GM19043 (cell line): ENCODE measurements around the gene EML1.

ENCODE experiments used
- ATAC-seq: cut with Tn5 transposase; IDR thresholded peaks from one replicate; pipeline ENCODE4 v1.9.1; 2021; ENCODE audit warnings: low read depth; ENCODE audit not compliant: unreplicated experiment

EML1 gene

DNA sequence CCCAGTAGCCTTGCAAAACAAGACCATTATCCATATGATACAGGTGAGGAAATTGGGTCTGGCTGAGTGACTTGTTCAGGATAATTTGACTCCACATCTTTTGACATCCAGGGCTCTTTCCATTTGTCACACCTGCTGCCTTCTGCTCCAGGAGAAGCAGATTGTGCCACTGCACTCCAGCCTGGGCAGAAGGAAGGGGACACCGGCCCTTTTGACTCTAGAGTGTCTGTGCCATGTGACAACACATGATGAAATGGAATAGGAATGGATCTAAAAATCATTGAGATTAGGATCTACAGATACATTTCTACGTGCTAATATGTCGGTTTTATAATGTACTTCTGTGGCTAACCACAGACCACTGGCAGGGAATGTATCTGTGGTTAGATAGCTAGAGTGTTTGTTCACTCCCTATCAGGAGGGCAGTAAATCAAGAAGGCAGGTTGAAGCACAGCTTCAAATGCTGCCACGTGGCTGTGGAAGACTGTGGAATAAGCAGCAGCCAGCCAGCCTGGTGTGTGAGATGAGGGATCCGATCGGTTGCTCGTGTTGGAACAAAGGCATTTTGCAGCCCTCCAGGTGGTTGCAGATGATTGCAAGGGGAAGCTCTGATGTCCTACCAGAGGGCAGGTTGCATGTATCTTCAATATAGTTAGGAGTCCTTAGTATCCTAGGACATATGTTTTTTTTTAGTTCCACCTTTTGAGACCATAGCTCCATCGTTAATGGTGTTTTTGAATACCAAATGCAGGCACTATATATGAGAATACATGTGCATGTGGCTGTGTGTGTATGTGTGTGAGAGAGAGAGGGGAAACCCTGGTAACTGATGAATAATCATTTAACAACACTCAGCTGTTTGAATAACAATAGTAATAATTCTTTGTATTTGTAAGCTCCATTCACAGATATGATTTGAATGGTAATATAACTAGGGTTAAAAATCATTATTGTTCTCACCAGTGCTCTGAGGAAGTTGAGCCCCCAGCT, 28.6 kb downstream of the EML1 start:
- no peak for ATAC-seq

DNA sequence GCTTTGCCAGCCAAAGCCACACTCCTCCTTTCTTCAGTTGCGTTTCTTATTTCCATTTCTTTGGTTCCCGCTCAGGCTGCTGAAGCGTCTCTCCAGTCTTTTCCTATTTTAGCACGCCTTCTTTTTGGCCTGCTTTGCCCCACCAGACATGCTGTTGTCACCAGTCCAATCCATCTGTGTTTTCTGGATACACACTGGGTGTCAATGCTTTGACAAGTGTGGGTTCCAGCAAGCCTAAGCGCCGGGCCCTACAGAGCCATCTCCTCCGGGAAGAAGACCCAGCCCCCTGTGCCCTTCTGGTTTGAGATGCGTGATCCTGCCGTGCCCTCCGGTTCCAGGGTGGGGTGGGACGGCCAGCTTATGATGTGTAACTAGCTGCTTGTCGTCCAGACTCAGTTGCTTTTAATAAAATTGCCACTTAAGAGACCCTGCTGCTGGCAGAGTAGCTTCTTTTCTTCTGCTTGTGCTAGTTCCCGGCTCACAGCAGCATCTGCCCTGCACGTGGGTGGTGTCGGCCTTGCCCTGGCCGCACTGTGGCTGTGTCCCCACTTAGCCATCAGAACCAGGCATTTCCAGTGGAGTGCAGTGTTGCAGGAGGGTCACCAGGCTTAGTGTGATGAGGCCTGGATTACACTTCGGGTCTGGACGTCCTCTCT, 29.7 kb downstream of the EML1 start:
- ATAC-seq: no peak

- ATAC-seq: no peak
Measured at GRCh38 chr14:99824776-99825175, 31.6 kb downstream of the EML1 start.

DNA sequence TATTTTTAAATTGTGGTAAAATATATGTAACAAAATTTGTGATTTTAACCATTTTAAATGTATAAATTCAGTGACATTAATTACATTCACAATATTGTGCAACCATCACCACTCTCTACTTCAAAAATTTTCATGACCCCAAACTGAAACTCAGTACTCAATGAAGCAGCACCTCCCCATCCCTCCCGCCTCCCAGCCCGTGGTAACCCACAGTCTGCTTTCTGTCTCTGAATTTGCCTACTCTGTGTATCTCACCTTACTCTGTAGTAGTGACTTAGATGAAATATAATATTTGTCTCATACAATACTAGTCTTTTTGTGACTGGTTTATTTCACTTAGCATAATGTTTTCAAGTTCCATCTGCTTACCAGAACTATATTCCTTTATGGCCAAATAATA, 36.2 kb downstream of the EML1 start:
- ATAC-seq: no peak

DNA sequence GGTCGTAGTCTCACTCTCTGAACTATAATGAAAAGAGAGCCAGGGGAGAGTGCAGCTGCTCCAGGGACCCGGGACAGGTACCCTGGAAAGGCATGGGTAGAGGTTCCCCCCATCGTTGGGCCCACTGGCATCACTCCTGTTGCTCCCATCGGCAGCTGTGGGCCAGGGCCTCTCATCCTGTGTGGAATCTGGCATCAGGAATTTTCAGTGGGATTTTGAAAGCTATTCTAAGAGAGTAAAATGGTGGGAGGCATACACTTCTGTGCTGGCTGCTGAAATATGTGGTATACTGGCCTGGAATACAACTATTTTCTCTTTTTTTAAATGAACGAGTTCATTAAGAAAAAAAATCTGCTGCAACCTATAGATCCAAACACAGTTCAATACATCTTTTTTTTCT, 38.1 kb downstream of the EML1 start:
- ATAC-seq: no peak

GRCh38 chr14:99831903-99832685, 38.9 kb downstream of the EML1 start:
- ATAC-seq: no peak

DNA sequence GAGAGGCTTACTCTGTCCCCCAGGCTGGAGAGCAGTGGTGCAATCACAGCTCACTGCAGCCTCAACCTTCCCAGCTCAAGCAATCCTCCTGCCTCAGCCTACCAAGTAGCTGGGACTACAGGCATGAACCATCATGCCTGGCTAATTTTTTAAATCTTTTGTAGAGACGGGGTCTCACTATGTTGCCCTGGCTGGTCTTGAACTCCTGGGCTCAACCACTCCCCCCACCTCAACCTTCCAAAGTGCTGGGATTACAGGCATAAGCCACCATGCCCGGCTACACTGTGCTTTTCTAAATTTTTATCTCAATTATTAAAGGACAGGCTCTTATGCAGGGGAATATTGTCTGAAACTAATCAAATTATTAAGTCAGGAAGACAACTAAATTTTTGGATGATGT, 44.6 kb downstream of the EML1 start:
- no peak for ATAC-seq

DNA sequence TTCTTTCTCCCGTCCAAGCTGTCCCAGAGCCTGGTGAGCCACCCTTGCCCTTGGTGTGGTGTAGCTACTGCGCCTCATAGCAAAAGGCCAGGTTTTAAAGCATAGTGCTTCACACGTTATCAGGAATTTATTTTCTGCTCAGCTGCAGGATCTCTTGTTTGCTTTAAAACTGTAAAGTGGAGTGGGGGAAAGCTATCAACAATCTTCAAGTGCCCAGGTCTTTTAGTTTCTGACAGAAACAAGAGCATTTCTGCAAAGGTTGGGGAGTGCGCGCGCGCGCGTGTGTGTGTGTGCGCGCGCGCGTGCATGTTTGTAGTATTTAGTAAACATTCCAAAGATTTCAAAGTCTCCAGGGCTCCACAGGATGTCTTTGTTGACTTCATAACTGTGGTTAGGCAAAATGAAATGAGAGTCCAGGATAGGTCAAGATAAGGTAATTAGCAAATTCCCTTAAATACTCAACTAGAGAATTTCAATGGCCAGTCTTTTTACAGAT, 45.5 kb downstream of the EML1 start:
- ATAC-seq: no peak

GRCh38 chr14:99839696-99840095, 46.5 kb downstream of the EML1 start:
- ATAC-seq: no peak

DNA sequence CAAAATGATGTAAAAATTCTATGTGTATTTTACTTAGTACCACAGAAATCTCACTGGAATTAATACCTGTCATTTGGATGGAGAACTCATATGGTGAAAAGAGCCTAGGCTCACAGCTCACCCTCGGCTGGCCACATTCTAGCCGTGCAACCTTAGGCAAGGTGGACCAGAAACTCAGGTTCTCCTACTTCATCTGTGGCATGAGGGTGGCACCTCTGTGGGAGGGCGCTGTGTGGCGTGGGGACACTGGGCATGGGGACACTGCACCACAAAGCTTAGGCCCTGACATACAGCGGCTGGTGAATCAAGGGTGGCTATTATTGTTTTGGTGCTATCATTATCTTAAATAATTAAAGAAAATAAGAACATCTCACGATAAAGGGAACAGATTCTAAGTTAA, 47.1 kb downstream of the EML1 start:
- no peak for ATAC-seq

DNA sequence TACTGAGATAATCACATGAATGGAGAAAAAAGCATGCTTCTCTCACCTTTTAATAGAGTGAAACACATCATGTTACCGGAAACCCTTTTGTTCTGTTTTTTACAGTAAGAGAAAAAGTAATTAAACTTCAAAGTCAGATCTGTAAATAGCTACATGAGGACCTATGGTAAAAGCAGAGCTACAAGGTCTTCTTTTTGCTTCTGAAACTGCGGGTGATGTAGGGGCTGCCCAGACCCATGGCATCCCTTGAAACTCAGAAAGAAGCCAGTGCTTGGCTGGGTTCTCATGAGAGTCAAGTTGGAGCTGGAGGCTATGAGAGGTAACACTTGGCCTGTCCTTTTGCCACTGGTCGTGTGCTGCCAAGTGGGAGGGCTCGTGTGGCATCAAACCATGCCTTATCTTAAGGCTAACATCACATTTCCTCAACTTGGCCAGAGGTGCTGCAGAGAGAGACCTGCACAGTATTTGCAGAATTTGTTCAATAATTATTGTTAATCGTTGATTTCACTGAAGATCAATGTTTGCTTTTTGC, 47.6 kb downstream of the EML1 start:
- no peak for ATAC-seq

DNA sequence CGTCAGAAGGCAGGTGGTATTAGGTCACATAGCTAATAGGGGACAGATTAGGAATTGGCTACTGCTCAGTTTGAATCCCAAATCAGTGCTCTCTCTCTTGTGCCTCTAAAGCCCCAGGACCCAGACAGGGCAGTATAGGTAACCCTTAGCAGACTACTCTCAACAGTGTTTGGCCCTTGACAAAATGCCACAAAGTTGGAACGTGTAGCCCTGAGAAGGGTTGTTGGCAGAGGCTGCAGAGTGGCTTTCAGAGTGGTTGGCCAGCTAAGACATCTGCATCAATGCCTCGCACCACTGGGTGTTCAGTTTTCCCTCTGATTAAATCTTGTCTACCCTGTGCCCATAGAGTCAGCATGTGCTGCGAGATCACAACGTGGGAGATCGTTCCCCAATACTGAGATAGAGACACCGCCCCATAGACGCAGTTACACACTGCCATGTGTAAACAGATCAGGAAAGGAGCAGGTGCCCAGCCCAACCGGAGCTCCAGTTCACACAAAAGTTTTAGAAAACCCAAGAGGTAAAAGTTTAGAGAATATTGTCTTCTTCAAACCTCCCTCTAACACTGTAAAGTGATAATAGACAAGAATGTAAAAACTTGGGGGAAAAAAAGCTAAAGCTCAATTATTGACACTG, 48.3 kb downstream of the EML1 start:
- no peak for ATAC-seq

- ATAC-seq: no peak
Measured at GRCh38 chr14:99842141-99842540, 48.9 kb downstream of the EML1 start.

DNA sequence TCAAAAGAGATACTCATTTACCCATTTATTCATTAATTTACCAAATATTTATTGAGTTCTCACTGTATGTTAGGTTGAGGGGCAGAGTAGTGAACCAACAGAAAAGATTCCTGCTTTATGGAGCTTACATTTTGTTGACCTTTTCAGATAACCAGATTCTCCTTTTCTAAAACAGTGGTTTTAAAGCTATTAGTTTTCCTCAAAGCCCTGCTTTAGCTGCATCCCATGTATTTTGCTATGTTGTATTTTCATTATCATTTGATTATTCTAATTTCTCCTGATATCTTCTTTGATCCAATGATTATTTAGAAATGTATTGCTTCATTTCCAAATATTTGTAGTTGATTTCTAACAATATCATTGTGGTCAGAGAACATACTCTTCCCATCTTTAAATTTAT, 53.6 kb downstream of the EML1 start:
- ATAC-seq: no peak

- no peak for ATAC-seq
Measured at GRCh38 chr14:99850709-99851108, 57.5 kb downstream of the EML1 start.

DNA sequence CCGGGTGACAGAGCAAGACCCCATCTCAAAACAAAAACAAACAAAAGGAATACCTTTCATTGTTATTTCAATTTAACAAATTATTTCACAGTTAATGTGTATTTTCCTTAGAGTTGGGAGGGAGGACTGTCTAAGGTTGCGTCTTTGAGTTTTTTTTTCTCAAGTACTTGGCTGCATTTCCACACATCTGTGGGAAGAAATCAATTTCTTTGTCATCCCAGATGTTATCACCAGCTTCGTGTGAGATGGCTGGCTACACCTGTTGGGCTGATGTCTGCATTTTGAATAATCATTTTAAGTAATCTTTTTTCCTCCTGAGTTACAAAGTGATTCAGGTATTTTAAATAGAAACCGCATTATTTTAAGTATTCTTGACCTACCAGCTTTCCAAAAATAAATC, 59.4 kb downstream of the EML1 start:
- no peak for ATAC-seq

DNA sequence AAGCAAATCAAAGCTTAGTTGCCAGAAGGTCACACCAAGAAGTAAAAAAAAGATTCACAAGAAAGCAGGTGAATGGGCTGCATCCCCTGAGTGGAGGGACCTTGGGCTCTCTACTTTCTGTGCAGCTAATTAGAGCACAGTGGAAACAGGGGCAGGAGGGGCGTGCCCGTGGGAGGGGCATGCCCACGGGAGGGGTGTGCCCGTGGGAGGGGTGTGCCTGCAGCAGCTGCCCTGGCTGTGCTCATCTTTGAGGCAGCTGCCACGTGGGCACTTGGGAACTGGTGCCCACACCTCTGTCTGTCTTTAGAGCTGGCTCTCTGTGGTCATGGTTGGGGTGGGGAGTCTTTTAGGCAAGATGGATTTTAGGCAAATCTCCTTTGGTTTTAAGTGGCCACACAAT, 60.0 kb downstream of the EML1 start:
- no peak for ATAC-seq

GRCh38 chr14:99854831-99855230, 61.6 kb downstream of the EML1 start:
- ATAC-seq: no peak

DNA sequence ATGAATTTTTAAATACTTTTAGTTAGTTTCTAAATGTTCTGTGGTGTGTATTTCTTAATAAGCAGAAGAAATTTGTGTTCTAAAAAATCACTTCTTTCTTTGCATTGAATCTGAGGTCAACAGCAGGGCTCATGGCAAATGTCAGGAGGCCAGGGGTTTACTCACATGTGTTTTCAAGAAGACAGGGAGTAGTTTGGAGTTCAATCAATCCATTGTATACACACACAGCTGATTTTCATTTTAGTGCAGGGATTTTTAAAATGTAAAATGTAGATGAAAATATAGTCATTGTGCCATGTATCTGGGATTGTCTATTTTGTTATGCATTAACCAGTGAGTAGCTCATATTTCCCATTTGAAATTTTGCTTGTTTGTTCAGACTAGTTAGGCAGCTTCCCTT, 62.1 kb downstream of the EML1 start:
- ATAC-seq: no peak

DNA sequence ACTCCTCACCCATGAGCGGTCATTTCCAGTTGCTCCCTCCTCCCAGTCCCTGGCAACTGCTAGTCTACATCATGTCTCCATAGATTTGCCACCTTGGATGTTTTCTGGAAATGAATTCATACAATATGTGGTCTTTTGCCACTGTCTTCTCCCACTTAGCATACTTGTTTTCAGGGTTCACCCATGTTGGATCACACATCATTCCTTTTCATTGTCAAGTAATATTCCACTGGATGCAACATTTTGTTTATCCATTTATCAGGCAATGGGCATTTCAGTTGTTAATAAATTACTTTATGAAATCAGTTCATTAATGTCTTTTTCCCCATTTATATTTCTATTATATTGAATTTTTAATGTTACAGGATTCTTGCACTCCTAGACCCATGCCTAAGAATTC, 64.3 kb downstream of the EML1 start:
- no peak for ATAC-seq
